ENCODE measurements around the gene KMO. TPM values are rescaled to one million over a fixed set of nuclear protein-coding genes. Genes with fewer than 3 reads are reported as not detected.
A peak's percentile ranks its signal among the peaks of the same experiment; 100 is the strongest.

Gene KMO
- total and polyA plus RNA-seq, 2 of the 13 experiments (the other 11 are each of a cell fraction or from before 2014, with no cell fraction given): 0.01 TPM; not detected in 1

GRCh38 chr1:241499910-241500309 is 32.3 kb upstream of the KMO start (continued):
- TF ChIP-seq ZNF407 (CRISPR knock-in tag; IDR thresholded peaks at IDR 0.05; ENCODE audit: not compliant biosample characterization): no peak
- TF ChIP-seq ISX (CRISPR knock-in tag; conservative IDR thresholded peaks at IDR 0.05): no peak
- no peak for TF ChIP-seq USF2 (IDR thresholded peaks at IDR 0.05; ENCODE audit: low read depth, low read length)
- no peak for TF ChIP-seq USF2 (CRISPR knock-in tag; IDR thresholded peaks at IDR 0.05; ENCODE audit: borderline replicate concordance)
- no peak for TF ChIP-seq ATF3 (CRISPR knock-in tag; IDR thresholded peaks at IDR 0.05)
- TF ChIP-seq HOMEZ (CRISPR knock-in tag; IDR thresholded peaks at IDR 0.05; ENCODE audit: low read depth): no peak
- TF ChIP-seq STAG1 (CRISPR knock-in tag; IDR thresholded peaks at IDR 0.05): peak; percentile 42
- no peak for TF ChIP-seq NR3C1 (CRISPR knock-in tag; IDR thresholded peaks at IDR 0.05)

Measured in HepG2 (cell line).